Astrocyte (in vitro differentiated cells and primary cell): Measurements from ENCODE around the gene COL6A5. TPM values are rescaled to one million over a fixed set of nuclear protein-coding genes. Genes with fewer than 3 reads are reported as not detected.

ENCODE experiments used
- DNase-seq: peaks from one replicate; pipeline ENCODE4 v3.0.0-alpha.2; 2010; ENCODE audit warnings: low read depth
- FAIRE-seq: peaks from 2 replicates; lab custom pipeline; 2011; peaks lifted over from hg19 to GRCh38; lab: Jason Lieb, UNC
- H2AFZ ChIP-seq: 2 replicates; pipeline ENCODE4 v1.6.0; 2012; ENCODE audit warnings: low read depth, low read length, inconsistent platforms
- H3K27ac ChIP-seq: 2 replicates; pipeline ENCODE4 v1.5.1; 2011; ENCODE audit warnings: low read depth, low read length, inconsistent platforms
- H3K27me3 ChIP-seq: 2 replicates; pipeline ENCODE4 v1.6.0; 2011; ENCODE audit warnings: low read length, inconsistent platforms; ENCODE audit not compliant: insufficient read depth
- H3K36me3 ChIP-seq: 2 replicates; pipeline ENCODE4 v1.5.1; 2011; ENCODE audit warnings: low read length, inconsistent platforms; ENCODE audit not compliant: insufficient read depth
- H3K4me1 ChIP-seq: 2 replicates; pipeline ENCODE4 v1.5.1; 2011; ENCODE audit warnings: low read length, inconsistent platforms; ENCODE audit not compliant: insufficient read depth
- H3K4me2 ChIP-seq: 2 replicates; pipeline ENCODE4 v1.6.0; 2012; ENCODE audit warnings: low read length, inconsistent platforms
- H3K4me3 ChIP-seq: 2 replicates; pipeline ENCODE4 v1.5.1; 2011; ENCODE audit warnings: low read depth, mild to moderate bottlenecking, low read length, inconsistent platforms; ENCODE audit not compliant: insufficient read depth
- H3K79me2 ChIP-seq: 2 replicates; pipeline ENCODE4 v1.6.0; 2012; ENCODE audit warnings: mild to moderate bottlenecking, low read length, inconsistent platforms; ENCODE audit not compliant: insufficient read depth
- H3K9ac ChIP-seq: 2 replicates; pipeline ENCODE4 v1.6.0; 2012; ENCODE audit warnings: mild to moderate bottlenecking, low read length, inconsistent platforms
- H3K9me3 ChIP-seq: 2 replicates; pipeline ENCODE4 v1.5.1; 2012; ENCODE audit warnings: low read depth, mild to moderate bottlenecking, low read length, inconsistent platforms; ENCODE audit not compliant: insufficient read depth
- H4K20me1 ChIP-seq: 2 replicates; pipeline ENCODE4 v1.6.0; 2012; ENCODE audit warnings: low read length, inconsistent platforms; ENCODE audit not compliant: insufficient read depth
- H3K27ac Mint-ChIP-seq: one replicate; pipeline ENCODE4 v1.8.0; 2021; ENCODE audit warnings: mild to moderate bottlenecking, mixed read lengths; ENCODE audit not compliant: unreplicated experiment
- H3K27me3 Mint-ChIP-seq: one replicate; pipeline ENCODE4 v1.8.0; 2021; ENCODE audit warnings: low read depth, mixed read lengths; ENCODE audit not compliant: unreplicated experiment
- H3K36me3 Mint-ChIP-seq: one replicate; pipeline ENCODE4 v1.8.0; 2021; ENCODE audit warnings: low read depth, mixed read lengths; ENCODE audit not compliant: unreplicated experiment
- H3K4me1 Mint-ChIP-seq: one replicate; pipeline ENCODE4 v1.8.0; 2021; ENCODE audit warnings: low read depth, mixed read lengths; ENCODE audit not compliant: unreplicated experiment
- H3K4me3 Mint-ChIP-seq: one replicate; pipeline ENCODE4 v1.8.0; 2021; ENCODE audit warnings: mild to moderate bottlenecking, moderate library complexity, mixed read lengths; ENCODE audit not compliant: unreplicated experiment
- H3K9me3 Mint-ChIP-seq: one replicate; pipeline ENCODE4 v1.8.0; 2021; ENCODE audit warnings: mild to moderate bottlenecking, mixed read lengths; ENCODE audit not compliant: unreplicated experiment
- CTCF ChIP-seq: IDR thresholded peaks from 2 replicates; pipeline ENCODE4 v1.5.1; 2011; ENCODE audit warnings: low read depth, mild to moderate bottlenecking, inconsistent platforms, low read length, moderate library complexity; ENCODE audit not compliant: insufficient read depth
- EZH2 ChIP-seq: IDR thresholded peaks from 2 replicates; pipeline ENCODE4 v1.6.1; 2012; ENCODE audit warnings: mild to moderate bottlenecking, low read length, inconsistent platforms; ENCODE audit not compliant: insufficient read depth
- total RNA-seq: library from RNA; stranded (reverse); gene quantifications from 2 replicates; pipeline ENCODE4 v1.2.1, GENCODE V29; 2021

Gene COL6A5
- total RNA-seq, 1 donor from 2014 or later = 0.02 TPM

GRCh38 chr3:130529486-130530215, 184.2 kb downstream of the COL6A5 start:
- Histone ChIP-seq H2AFZ (no peak overlapping the region), H3K4me1 (no peaks in the 10 kb centered on the region), H3K4me3 (no peak overlapping the region), H3K36me3 (no peaks in the 10 kb centered on the region), H4K20me1 (no peaks in the 10 kb centered on the region), H3K79me2 (no peaks in the 10 kb centered on the region), H3K9me3 (no peaks in the 10 kb centered on the region), H3K4me2 (no peak overlapping the region), H3K9ac (no peak overlapping the region), H3K27ac (no peak overlapping the region), H3K27me3 (no peaks in the 10 kb centered on the region)
- DNase-seq = no peak
- H3K4me3 Mint-ChIP-seq = no peak overlapping the region
- no peak for FAIRE-seq
- peaks cover 14% of the 10 kb centered on the region for H3K27me3 Mint-ChIP-seq
- no peaks in the 10 kb centered on the region for H3K36me3 Mint-ChIP-seq
- H3K9me3 Mint-ChIP-seq = peaks cover 2% of the 10 kb centered on the region
- no peaks in the 10 kb centered on the region for H3K4me1 Mint-ChIP-seq
- no peak overlapping the region for H3K27ac Mint-ChIP-seq
- TF ChIP-seq CTCF (no peak), EZH2 (no peak)

GRCh38 chr3:130533247-130533646, 187.8 kb downstream of the COL6A5 start:
- no peak overlapping the region for H2AFZ ChIP-seq
- Mint-ChIP-seq H3K36me3 (no peaks in the 10 kb centered on the region), H3K27ac (no peak overlapping the region), H3K27me3 (no peaks in the 10 kb centered on the region), H3K9me3 (no peaks in the 10 kb centered on the region), H3K4me3 (no peak overlapping the region), H3K4me1 (no peaks in the 10 kb centered on the region)
- FAIRE-seq (no peak), DNase-seq (no peak)
- no peaks in the 10 kb centered on the region for H3K9me3 ChIP-seq
- no peaks in the 10 kb centered on the region for H4K20me1 ChIP-seq
- H3K4me2 ChIP-seq = no peak overlapping the region
- H3K27ac ChIP-seq = no peak overlapping the region
- no peaks in the 10 kb centered on the region for H3K4me1 ChIP-seq
- H3K79me2 ChIP-seq = no peaks in the 10 kb centered on the region
- no peak overlapping the region for H3K4me3 ChIP-seq
- no peak for TF ChIP-seq EZH2
- TF ChIP-seq CTCF = no peak
- no peaks in the 10 kb centered on the region for H3K36me3 ChIP-seq
- H3K9ac ChIP-seq = no peak overlapping the region
- no peaks in the 10 kb centered on the region for H3K27me3 ChIP-seq

Other genes with a start within 250 kb of the COL6A5 start
- 0.09 and 0.12 TPM in 2 replicates for gene COL6A6, start 171.5 kb downstream of the COL6A5 start, total RNA-seq